Measurements from ENCODE around the gene ACOX2. TPM values are rescaled to one million over a fixed set of nuclear protein-coding genes. Genes with fewer than 3 reads are reported as not detected.

Gene ACOX2
- total RNA-seq, 1 donor from 2014 or later = 1.7 TPM

- DNase-seq (ENCODE audit: low read depth) = no peak
- H3K4me3 ChIP-seq (ENCODE audit: low read depth, low read length) = no peak overlapping the region
- TF ChIP-seq CTCF (conservative IDR thresholded peaks at IDR 0.05; ENCODE audit: low read depth, low read length) = no peak
These were observed 34.1 kb downstream of the ACOX2 start for GRCh38 chr3:58502872-58503271.

- TF ChIP-seq CTCF (conservative IDR thresholded peaks at IDR 0.05; ENCODE audit: low read depth, low read length) = no peak
- no peak for DNase-seq (ENCODE audit: low read depth)
- no peak overlapping the region for H3K4me3 ChIP-seq (ENCODE audit: low read depth, low read length)
These were observed 39.9 kb downstream of the ACOX2 start for GRCh38 chr3:58497097-58497496.

GRCh38 chr3:58496206-58496857 is 40.7 kb downstream of the ACOX2 start:
- peak; percentile 3 for TF ChIP-seq CTCF (conservative IDR thresholded peaks at IDR 0.05; ENCODE audit: low read depth, low read length)
- DNase-seq (ENCODE audit: low read depth) = no peak
- no peak overlapping the region for H3K4me3 ChIP-seq (ENCODE audit: low read depth, low read length)

- no peak for TF ChIP-seq CTCF (conservative IDR thresholded peaks at IDR 0.05; ENCODE audit: low read depth, low read length)
- no peak overlapping the region for H3K4me3 ChIP-seq (ENCODE audit: low read depth, low read length)
- no peak for DNase-seq (ENCODE audit: low read depth)
These were observed 41.9 kb downstream of the ACOX2 start for GRCh38 chr3:58495101-58495500.

- no peak for DNase-seq (ENCODE audit: low read depth)
- H3K4me3 ChIP-seq (ENCODE audit: low read depth, low read length) = peak overlapping the region; percentile 70
- TF ChIP-seq CTCF (conservative IDR thresholded peaks at IDR 0.05; ENCODE audit: low read depth, low read length) = peak; percentile 19
These were observed 42.9 kb downstream of the ACOX2 start for GRCh38 chr3:58494107-58494506.

- no peak for DNase-seq (ENCODE audit: low read depth)
- peak overlapping the region; percentile 70 for H3K4me3 ChIP-seq (ENCODE audit: low read depth, low read length)
- TF ChIP-seq CTCF (conservative IDR thresholded peaks at IDR 0.05; ENCODE audit: low read depth, low read length) = no peak
These were observed 44.5 kb downstream of the ACOX2 start for GRCh38 chr3:58492494-58492905.
